ENCODE data around the gene TRAF2.

DNA sequence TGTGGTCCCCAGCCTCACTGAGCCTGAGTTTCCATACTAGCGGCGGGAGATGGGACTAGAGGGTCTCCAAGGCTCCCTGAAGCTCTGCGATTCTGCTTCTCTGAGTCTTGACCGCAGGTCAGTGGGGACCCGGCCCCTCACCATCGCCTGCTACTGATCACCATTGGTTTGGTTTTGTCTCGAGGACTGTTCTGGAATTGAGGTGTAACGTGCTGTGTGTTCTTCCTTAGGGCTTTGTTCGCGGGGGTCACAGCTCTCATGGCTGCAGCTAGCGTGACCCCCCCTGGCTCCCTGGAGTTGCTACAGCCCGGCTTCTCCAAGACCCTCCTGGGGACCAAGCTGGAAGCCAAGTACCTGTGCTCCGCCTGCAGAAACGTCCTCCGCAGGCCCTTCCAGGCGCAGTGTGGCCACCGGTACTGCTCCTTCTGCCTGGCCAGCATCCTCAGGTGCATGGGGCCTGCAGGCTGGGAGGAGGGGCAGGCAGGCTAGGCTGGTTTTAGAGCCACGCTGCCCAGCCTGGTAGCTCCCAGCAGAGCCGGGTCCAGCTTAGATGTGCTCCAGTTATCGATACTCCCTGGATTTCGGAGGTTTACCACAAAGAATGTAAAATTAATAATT lies 12.3 kb downstream of the TRAF2 start:
- TF ChIP-seq, protein P1, sequence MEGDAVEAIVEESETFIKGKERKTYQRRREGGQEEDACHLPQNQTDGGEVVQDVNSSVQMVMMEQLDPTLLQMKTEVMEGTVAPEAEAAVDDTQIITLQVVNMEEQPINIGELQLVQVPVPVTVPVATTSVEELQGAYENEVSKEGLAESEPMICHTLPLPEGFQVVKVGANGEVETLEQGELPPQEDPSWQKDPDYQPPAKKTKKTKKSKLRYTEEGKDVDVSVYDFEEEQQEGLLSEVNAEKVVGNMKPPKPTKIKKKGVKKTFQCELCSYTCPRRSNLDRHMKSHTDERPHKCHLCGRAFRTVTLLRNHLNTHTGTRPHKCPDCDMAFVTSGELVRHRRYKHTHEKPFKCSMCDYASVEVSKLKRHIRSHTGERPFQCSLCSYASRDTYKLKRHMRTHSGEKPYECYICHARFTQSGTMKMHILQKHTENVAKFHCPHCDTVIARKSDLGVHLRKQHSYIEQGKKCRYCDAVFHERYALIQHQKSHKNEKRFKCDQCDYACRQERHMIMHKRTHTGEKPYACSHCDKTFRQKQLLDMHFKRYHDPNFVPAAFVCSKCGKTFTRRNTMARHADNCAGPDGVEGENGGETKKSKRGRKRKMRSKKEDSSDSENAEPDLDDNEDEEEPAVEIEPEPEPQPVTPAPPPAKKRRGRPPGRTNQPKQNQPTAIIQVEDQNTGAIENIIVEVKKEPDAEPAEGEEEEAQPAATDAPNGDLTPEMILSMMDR (IDR thresholded peaks at IDR 0.05): no peak
- no peak for TF ChIP-seq ZFX (IDR thresholded peaks at IDR 0.05; ENCODE audit: borderline replicate concordance)
